DOHH2 (cell line): ENCODE results near the gene GPX4.

Source experiments
- H3F3A ChIP-seq: fragments of 200-600 bp; sonication (generic), shearing (Covaris generic); 2 replicates; pipeline ENCODE4 v1.6.0; 2016; ENCODE audit warnings: antibody characterized with exemption, mild to moderate bottlenecking; ENCODE audit not compliant: control insufficient read depth, insufficient read depth
- H3K27ac ChIP-seq: fragments of 200-600 bp; sonication (generic); 2 replicates; pipeline ENCODE4 v1.5.1; 2014; ENCODE audit warnings: low read depth, mild to moderate bottlenecking, low read length, moderate library complexity
- H3K27me3 ChIP-seq: fragments of 200-600 bp; sonication (generic); 2 replicates; pipeline ENCODE4 v1.6.1; 2014; ENCODE audit warnings: mild to moderate bottlenecking, low read length, mixed read lengths; ENCODE audit not compliant: control insufficient read depth
- H3K36me3 ChIP-seq: fragments of 200-600 bp; sonication (generic); 2 replicates; pipeline ENCODE4 v1.6.1; 2014; ENCODE audit warnings: mild to moderate bottlenecking, low read length, moderate library complexity, mixed read lengths; ENCODE audit not compliant: control insufficient read depth
- H3K4me1 ChIP-seq: fragments of 200-600 bp; sonication (generic); 2 replicates; pipeline ENCODE4 v1.6.1; 2014; ENCODE audit warnings: mild to moderate bottlenecking, low read length, mixed read lengths; ENCODE audit not compliant: control insufficient read depth
- H3K4me2 ChIP-seq: fragments of 200-600 bp; sonication (generic); 2 replicates; pipeline ENCODE4 v1.6.0; 2014; ENCODE audit warnings: mild to moderate bottlenecking, low read length, moderate library complexity
- H3K4me3 ChIP-seq: fragments of 200-600 bp; sonication (generic); 2 replicates; pipeline ENCODE4 v1.5.1; 2014; ENCODE audit warnings: mild to moderate bottlenecking, low read length, mixed read lengths
- H3K79me2 ChIP-seq: fragments of 200-600 bp; sonication (generic); 2 replicates; pipeline ENCODE4 v1.6.1; 2014; ENCODE audit warnings: mild to moderate bottlenecking, low read length, mixed read lengths; ENCODE audit not compliant: control insufficient read depth
- H3K9me2 ChIP-seq: fragments of 200-600 bp; sonication (generic); replicated peaks from 2 replicates; pipeline ENCODE4 v1.6.1; 2014; ENCODE audit warnings: mild to moderate bottlenecking, low read length, mixed read lengths; ENCODE audit not compliant: control insufficient read depth
- H3K9me3 ChIP-seq: fragments of 200-600 bp; sonication (generic); 2 replicates; pipeline ENCODE4 v1.6.1; 2014; ENCODE audit warnings: antibody characterized with exemption, low read length, mixed read lengths; ENCODE audit not compliant: control insufficient read depth, insufficient read depth
- H4K20me1 ChIP-seq: fragments of 200-600 bp; sonication (generic); 2 replicates; pipeline ENCODE4 v1.6.0; 2014; ENCODE audit warnings: low read depth, mild to moderate bottlenecking, antibody characterized with exemption, low read length, moderate library complexity; ENCODE audit not compliant: control insufficient read depth, insufficient read depth
- EZH2phosphoT487 ChIP-seq: fragments of 200-600 bp; sonication (generic); IDR thresholded peaks from 2 replicates; pipeline ENCODE4 v1.6.1; 2017; ENCODE audit warnings: borderline replicate concordance, mild to moderate bottlenecking, antibody characterized with exemption, low read length, moderate library complexity, mixed read lengths
- TF ChIP-seq, protein P1 (sequence below): fragments of 200-600 bp; sonication (generic); IDR thresholded peaks from one replicate; pipeline ENCODE4 v1.5.1; 2014; ENCODE audit warnings: antibody characterized with exemption, mild to moderate bottlenecking, low read depth, low read length; ENCODE audit not compliant: poor library complexity, severe bottlenecking

GPX4 gene

DNA sequence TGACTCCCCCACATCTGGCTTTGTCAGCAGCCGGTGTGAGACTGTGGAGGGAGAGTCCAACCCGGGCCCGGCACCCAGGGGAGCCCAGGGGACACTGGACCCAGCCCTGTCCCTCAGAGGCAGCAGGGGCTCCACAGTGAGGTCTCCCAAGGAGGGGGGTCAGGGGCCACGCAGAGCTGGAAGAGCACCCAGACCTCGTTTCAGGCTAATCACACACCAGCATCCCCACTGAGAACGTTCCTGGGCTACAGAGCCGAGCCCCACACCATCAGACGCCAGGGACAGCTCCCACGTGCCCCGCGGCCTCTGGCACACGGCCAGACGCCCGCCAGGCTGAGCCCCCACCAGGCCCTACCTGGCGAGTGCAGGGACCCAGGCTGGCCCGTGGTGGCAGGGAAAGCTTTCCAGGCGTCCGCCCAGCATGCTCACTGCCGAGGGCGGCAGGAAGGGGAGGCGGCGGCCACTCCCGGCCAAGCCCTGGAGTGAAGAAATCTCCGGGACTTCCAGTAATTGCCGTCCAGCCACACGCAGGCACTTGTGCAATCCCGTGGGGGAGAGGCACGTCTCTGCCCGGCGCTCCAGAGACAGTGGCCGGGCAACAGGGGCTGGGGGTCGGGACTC lies 51.0 kb downstream of the GPX4 start:
- peaks cover 6% of the 10 kb centered on the region for H3K79me2 ChIP-seq
- no peak overlapping the region for H3K27ac ChIP-seq

DNA sequence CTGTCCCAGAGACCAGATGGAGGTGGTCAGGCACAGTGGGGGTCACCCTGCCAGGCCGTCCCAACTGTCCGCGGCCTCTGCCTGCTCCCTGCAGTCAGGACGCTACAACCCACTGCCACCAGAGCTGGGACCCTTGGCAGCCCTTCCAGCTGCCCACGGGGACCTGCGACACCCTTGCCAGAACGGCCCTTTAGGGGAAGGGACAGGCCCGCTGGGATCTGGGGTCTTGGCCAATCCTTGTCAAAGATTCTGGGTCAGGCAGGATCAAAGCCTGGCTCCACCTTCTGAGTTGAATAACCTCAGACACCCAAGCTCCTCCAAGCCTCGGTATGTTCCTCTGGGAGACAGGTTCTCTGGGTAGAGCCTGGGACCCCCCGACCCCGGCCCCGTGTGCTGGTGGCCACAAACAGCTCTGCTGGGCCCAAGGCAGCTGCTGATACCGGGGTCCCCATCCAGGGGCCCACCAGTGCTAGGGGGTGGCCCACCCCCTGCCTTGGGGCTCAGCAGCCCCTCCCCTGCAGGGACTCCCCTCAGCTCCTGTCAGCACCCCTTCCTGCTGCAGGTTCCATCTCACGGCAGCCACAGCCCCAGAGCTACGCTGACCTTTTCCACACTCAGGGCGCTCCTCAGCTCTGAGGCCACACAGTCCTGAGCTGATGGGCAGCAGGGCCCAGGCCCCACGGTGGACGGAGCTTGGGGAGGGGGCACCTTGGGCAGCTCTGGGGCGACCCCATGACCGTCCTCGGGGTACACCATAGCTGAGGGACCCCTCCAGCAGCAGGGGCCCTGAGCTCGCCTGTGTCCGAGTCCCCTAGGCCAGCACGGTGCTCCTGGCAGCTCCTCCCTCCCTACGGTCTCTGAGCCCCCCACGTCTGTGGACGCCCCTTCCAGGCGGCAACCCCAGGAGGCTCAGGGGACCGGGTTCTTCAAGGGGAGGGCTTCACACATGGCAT lies 51.8 kb downstream of the GPX4 start:
- H4K20me1 ChIP-seq: no peaks in the 10 kb centered on the region
- H3K4me2 ChIP-seq: no peak overlapping the region
- no peaks in the 10 kb centered on the region for H3K9me3 ChIP-seq
- TF ChIP-seq EZH2phosphoT487: no peak
- TF ChIP-seq, protein P1, sequence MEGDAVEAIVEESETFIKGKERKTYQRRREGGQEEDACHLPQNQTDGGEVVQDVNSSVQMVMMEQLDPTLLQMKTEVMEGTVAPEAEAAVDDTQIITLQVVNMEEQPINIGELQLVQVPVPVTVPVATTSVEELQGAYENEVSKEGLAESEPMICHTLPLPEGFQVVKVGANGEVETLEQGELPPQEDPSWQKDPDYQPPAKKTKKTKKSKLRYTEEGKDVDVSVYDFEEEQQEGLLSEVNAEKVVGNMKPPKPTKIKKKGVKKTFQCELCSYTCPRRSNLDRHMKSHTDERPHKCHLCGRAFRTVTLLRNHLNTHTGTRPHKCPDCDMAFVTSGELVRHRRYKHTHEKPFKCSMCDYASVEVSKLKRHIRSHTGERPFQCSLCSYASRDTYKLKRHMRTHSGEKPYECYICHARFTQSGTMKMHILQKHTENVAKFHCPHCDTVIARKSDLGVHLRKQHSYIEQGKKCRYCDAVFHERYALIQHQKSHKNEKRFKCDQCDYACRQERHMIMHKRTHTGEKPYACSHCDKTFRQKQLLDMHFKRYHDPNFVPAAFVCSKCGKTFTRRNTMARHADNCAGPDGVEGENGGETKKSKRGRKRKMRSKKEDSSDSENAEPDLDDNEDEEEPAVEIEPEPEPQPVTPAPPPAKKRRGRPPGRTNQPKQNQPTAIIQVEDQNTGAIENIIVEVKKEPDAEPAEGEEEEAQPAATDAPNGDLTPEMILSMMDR: no peak
- no peaks in the 10 kb centered on the region for H3K9me2 ChIP-seq
- H3K79me2 ChIP-seq: peaks cover 10% of the 10 kb centered on the region
- H3K27ac ChIP-seq: no peak overlapping the region
- H3K4me1 ChIP-seq: no peaks in the 10 kb centered on the region
- no peaks in the 10 kb centered on the region for H3F3A ChIP-seq
- H3K4me3 ChIP-seq: no peak overlapping the region
- H3K27me3 ChIP-seq: no peaks in the 10 kb centered on the region
- H3K36me3 ChIP-seq: no peaks in the 10 kb centered on the region; the same call in 1 of the 2 replicates

More for the DNA sequence above, 51.0 kb downstream of the GPX4 start:
- Histone ChIP-seq H3K4me2 (no peak overlapping the region), H3K36me3 (no peaks in the 10 kb centered on the region; the same call in 1 of the 2 replicates), H3K27me3 (no peaks in the 10 kb centered on the region), H3K9me2 (no peaks in the 10 kb centered on the region), H3K9me3 (no peaks in the 10 kb centered on the region), H3K4me3 (no peak overlapping the region), H3F3A (no peaks in the 10 kb centered on the region), H4K20me1 (no peaks in the 10 kb centered on the region), H3K4me1 (no peaks in the 10 kb centered on the region)
- TF ChIP-seq EZH2phosphoT487: no peak
- TF ChIP-seq, protein P1: no peak
